ENCODE data around the gene UNC5B. TPM values are rescaled to one million over a fixed set of nuclear protein-coding genes. Genes with fewer than 3 reads are reported as not detected.

UNC5B gene
- total RNA-seq, 1 experiment from 2014 or later: 49.6 TPM

DNA sequence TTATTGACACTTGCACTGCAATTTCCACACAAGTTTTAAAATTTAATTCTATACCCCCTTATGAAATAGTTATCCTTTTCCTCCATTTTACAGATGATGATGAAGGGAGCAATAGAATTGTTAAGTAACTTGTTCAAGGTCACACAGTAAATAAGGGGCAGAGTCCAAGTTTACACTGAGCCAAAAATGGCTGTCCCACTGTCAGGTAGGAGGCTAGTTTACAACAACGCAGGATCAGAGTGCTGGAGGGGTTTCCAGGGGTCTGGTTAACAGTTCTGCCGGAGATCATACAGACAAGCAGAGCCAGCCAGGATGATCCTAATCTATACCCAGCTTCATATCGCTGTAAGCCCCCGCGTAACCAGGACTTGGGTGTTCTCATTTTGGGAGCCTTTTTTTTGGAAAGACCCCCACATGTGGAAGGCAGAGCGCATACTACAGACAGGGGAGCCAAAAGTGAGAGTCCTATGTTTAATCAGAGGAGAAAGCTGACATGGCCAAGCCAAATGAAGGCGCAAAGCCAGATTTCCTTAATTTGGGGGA lies 524 bp upstream of the UNC5B start:
- Mint-ChIP-seq H3K4me1 (peaks cover 51% of the 10 kb centered on the region), H3K27ac (no peak overlapping the region), H3K4me3 (peak overlapping the region; percentile 65), H3K9me3 (no peaks in the 10 kb centered on the region), H3K27me3 (ENCODE audit: low read depth) (peaks cover 42% of the 10 kb centered on the region), H3K36me3 (no peaks in the 10 kb centered on the region)
- TF ChIP-seq ZNF671 (CRISPR knock-in tag; IDR thresholded peaks at IDR 0.05): no peak
- TF ChIP-seq, protein P1, sequence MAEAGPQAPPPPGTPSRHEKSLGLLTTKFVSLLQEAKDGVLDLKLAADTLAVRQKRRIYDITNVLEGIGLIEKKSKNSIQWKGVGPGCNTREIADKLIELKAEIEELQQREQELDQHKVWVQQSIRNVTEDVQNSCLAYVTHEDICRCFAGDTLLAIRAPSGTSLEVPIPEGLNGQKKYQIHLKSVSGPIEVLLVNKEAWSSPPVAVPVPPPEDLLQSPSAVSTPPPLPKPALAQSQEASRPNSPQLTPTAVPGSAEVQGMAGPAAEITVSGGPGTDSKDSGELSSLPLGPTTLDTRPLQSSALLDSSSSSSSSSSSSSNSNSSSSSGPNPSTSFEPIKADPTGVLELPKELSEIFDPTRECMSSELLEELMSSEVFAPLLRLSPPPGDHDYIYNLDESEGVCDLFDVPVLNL (CRISPR knock-in tag; IDR thresholded peaks at IDR 0.05; ENCODE audit: borderline replicate concordance, low read depth): no peak
- no peak for TF ChIP-seq SMAD3 (CRISPR knock-in tag; IDR thresholded peaks at IDR 0.05; ENCODE audit: borderline replicate concordance)
- DNase-seq (ENCODE audit: low spot score) (no peak), ATAC-seq (no peak)
- ChIA-PET CTCF (interaction anchor here (0.6 to 3.5 kb wide), 9 partner anchors 9 to 309 kb away, joined by 3 to 16 read pairs (median 3); no protein-coding TSS in a partner anchor), POLR2A (interaction anchor here (0.5 to 1.3 kb wide), 4 partner anchors 10 to 124 kb away, joined by 3 to 4 read pairs (median 4); no protein-coding TSS in a partner anchor)

DNA sequence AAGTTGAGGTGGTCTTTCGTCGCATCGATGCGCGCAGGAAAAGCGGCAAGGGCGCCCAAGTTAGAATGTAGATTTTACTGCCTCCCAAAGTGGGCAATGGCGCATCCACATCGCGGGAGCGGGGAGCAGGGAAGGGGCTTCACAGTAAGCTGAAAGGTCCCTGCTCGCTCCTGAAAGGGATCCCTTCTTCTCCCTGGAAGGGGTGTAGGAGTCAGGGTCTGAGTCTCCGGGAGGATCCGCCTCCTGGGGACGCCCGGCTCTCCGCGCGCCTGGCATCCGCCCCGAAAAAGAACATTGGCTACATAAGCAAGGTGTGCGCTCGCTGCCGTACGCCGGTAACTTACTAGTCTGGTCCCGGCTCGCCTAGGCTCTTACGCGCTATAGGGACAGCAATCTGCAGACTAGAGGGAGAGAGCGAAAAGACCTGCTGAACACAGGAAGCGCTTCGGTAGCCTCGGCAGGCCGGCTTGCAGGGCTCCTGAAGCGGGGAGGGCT lies 804 bp downstream of the UNC5B start:
- peaks cover 39% of the 10 kb centered on the region for H3K27me3 Mint-ChIP-seq (ENCODE audit: low read depth)
- 0 out of 2 replicates have a peak overlapping the region, but pooled peaks have one; percentile 23 for H3K27ac Mint-ChIP-seq
- DNase-seq (ENCODE audit: low spot score) (peak; percentile 55), ATAC-seq (0 out of 2 replicates have a peak, but pooled peaks have one; percentile 0)
- H3K36me3 Mint-ChIP-seq: no peaks in the 10 kb centered on the region
- peak overlapping the region; percentile 87 for H3K4me3 Mint-ChIP-seq
- CTCF ChIA-PET: interaction anchor here (0.8 to 6.4 kb wide), 5 partner anchors 8 to 310 kb away, joined by 3 to 67 read pairs (median 5); no protein-coding TSS in a partner anchor
- peaks cover 53% of the 10 kb centered on the region for H3K4me1 Mint-ChIP-seq
- H3K9me3 Mint-ChIP-seq: no peaks in the 10 kb centered on the region
- TF ChIP-seq ZNF317 (CRISPR knock-in tag; IDR thresholded peaks at IDR 0.05; ENCODE audit: borderline replicate concordance, low read depth): no peak
- POLR2A ChIA-PET: no interaction called here

DNA sequence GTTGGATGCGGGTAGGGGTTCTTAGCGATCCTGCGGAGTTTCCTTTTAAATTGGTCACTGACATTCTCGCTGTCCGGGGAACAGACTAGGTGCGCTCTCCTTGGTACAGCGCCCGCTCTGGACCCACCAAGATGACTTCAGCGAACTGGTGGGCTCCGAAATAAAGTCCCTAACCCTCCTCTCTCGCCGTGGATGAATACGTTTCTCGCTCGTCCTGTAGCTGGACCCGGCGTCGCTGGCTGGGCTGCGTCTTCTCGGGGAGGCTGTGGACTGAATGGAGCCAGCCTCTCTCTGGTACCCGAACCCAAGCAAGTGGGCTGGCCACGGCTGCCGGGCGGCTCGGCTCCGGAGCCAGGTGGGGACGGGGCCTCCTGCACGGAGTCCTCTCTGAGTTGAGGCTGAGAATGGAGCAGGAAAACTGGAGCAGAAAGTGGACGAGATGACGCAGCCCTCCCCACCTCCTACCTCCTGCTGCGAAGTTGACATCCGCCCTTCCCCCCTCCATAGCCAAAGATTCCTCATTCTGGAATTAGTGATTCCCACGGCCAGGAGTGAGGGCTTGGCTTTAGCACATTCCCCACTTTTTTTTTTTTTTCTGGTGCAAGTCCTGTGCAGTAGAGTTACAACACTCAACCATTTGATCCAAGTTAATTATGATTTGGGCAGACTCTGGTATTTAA lies 1.5 kb downstream of the UNC5B start:
- Mint-ChIP-seq H3K4me1 (peaks cover 58% of the 10 kb centered on the region), H3K36me3 (no peaks in the 10 kb centered on the region), H3K27ac (peak overlapping the region; percentile 68), H3K27me3 (ENCODE audit: low read depth) (peaks cover 41% of the 10 kb centered on the region), H3K4me3 (peak overlapping the region; percentile 87), H3K9me3 (no peaks in the 10 kb centered on the region)
- POLR2A ChIA-PET: no interaction called here
- DNase-seq (ENCODE audit: low spot score) (peak; percentile 51), ATAC-seq (no peak)
- TF ChIP-seq, protein P2, sequence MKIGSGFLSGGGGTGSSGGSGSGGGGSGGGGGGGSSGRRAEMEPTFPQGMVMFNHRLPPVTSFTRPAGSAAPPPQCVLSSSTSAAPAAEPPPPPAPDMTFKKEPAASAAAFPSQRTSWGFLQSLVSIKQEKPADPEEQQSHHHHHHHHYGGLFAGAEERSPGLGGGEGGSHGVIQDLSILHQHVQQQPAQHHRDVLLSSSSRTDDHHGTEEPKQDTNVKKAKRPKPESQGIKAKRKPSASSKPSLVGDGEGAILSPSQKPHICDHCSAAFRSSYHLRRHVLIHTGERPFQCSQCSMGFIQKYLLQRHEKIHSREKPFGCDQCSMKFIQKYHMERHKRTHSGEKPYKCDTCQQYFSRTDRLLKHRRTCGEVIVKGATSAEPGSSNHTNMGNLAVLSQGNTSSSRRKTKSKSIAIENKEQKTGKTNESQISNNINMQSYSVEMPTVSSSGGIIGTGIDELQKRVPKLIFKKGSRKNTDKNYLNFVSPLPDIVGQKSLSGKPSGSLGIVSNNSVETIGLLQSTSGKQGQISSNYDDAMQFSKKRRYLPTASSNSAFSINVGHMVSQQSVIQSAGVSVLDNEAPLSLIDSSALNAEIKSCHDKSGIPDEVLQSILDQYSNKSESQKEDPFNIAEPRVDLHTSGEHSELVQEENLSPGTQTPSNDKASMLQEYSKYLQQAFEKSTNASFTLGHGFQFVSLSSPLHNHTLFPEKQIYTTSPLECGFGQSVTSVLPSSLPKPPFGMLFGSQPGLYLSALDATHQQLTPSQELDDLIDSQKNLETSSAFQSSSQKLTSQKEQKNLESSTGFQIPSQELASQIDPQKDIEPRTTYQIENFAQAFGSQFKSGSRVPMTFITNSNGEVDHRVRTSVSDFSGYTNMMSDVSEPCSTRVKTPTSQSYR (CRISPR knock-in tag; IDR thresholded peaks at IDR 0.05): 0 out of 2 replicates have a peak, but pooled peaks have one; percentile 36
- TF ChIP-seq FOXK1 (CRISPR knock-in tag; IDR thresholded peaks at IDR 0.05): 0 out of 2 replicates have a peak, but pooled peaks have one; percentile 16
- TF ChIP-seq, protein P3, sequence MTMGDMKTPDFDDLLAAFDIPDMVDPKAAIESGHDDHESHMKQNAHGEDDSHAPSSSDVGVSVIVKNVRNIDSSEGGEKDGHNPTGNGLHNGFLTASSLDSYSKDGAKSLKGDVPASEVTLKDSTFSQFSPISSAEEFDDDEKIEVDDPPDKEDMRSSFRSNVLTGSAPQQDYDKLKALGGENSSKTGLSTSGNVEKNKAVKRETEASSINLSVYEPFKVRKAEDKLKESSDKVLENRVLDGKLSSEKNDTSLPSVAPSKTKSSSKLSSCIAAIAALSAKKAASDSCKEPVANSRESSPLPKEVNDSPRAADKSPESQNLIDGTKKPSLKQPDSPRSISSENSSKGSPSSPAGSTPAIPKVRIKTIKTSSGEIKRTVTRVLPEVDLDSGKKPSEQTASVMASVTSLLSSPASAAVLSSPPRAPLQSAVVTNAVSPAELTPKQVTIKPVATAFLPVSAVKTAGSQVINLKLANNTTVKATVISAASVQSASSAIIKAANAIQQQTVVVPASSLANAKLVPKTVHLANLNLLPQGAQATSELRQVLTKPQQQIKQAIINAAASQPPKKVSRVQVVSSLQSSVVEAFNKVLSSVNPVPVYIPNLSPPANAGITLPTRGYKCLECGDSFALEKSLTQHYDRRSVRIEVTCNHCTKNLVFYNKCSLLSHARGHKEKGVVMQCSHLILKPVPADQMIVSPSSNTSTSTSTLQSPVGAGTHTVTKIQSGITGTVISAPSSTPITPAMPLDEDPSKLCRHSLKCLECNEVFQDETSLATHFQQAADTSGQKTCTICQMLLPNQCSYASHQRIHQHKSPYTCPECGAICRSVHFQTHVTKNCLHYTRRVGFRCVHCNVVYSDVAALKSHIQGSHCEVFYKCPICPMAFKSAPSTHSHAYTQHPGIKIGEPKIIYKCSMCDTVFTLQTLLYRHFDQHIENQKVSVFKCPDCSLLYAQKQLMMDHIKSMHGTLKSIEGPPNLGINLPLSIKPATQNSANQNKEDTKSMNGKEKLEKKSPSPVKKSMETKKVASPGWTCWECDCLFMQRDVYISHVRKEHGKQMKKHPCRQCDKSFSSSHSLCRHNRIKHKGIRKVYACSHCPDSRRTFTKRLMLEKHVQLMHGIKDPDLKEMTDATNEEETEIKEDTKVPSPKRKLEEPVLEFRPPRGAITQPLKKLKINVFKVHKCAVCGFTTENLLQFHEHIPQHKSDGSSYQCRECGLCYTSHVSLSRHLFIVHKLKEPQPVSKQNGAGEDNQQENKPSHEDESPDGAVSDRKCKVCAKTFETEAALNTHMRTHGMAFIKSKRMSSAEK (CRISPR knock-in tag; IDR thresholded peaks at IDR 0.05; ENCODE audit: borderline replicate concordance): no peak
- TF ChIP-seq RELA (CRISPR knock-in tag; IDR thresholded peaks at IDR 0.05; ENCODE audit: borderline replicate concordance): no peak
- no peak for TF ChIP-seq CREB1 (CRISPR knock-in tag; IDR thresholded peaks at IDR 0.05)
- TF ChIP-seq ZNF263 (CRISPR knock-in tag; IDR thresholded peaks at IDR 0.05; ENCODE audit: low read depth): no peak
- TF ChIP-seq, protein P4, sequence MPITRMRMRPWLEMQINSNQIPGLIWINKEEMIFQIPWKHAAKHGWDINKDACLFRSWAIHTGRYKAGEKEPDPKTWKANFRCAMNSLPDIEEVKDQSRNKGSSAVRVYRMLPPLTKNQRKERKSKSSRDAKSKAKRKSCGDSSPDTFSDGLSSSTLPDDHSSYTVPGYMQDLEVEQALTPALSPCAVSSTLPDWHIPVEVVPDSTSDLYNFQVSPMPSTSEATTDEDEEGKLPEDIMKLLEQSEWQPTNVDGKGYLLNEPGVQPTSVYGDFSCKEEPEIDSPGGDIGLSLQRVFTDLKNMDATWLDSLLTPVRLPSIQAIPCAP (CRISPR knock-in tag; IDR thresholded peaks at IDR 0.05): no peak
- TF ChIP-seq CBFB (CRISPR knock-in tag; IDR thresholded peaks at IDR 0.05; ENCODE audit: low read depth): no peak
- no peak for TF ChIP-seq EMX1 (CRISPR knock-in tag; IDR thresholded peaks at IDR 0.05)
- CTCF ChIA-PET: interaction anchor here (0.8 to 6.4 kb wide), 4 partner anchors 9 to 311 kb away, joined by 3 to 67 read pairs (median 10); no protein-coding TSS in a partner anchor

Data from WTC11 (cell line).